ENCODE measurements around the gene ZNF862.

ZNF862 gene

GRCh38 chr7:149822353-149822943 lies 15.7 kb upstream of the ZNF862 start:
- DNase-seq (ENCODE audit: low spot score): no peak
- TF ChIP-seq CTCF (IDR thresholded peaks at IDR 0.05; ENCODE audit: borderline replicate concordance, control extremely low read depth, extremely low read depth, insufficient read depth, missing control alignments): no peak
- in situ Hi-C loops (cut with MboI; ENCODE audit: low sequenced_read_pairs, unreplicated experiment): no loop called here

GRCh38 chr7:149823191-149823630 lies 15.0 kb upstream of the ZNF862 start:
- in situ Hi-C loops (cut with MboI; ENCODE audit: low sequenced_read_pairs, unreplicated experiment): no loop called here
- DNase-seq (ENCODE audit: low spot score): no peak
- TF ChIP-seq CTCF (IDR thresholded peaks at IDR 0.05; ENCODE audit: borderline replicate concordance, control extremely low read depth, extremely low read depth, insufficient read depth, missing control alignments): no peak

- no peak for DNase-seq (ENCODE audit: low spot score)
- TF ChIP-seq CTCF (IDR thresholded peaks at IDR 0.05; ENCODE audit: borderline replicate concordance, control extremely low read depth, extremely low read depth, insufficient read depth, missing control alignments): no peak
- in situ Hi-C loops (cut with MboI; ENCODE audit: low sequenced_read_pairs, unreplicated experiment): no loop called here
Measured at GRCh38 chr7:149823631-149824199, 14.5 kb upstream of the ZNF862 start.

- in situ Hi-C loops (cut with MboI; ENCODE audit: low sequenced_read_pairs, unreplicated experiment): no loop called here
- TF ChIP-seq CTCF (IDR thresholded peaks at IDR 0.05; ENCODE audit: borderline replicate concordance, control extremely low read depth, extremely low read depth, insufficient read depth, missing control alignments): no peak
- DNase-seq (ENCODE audit: low spot score): no peak
Measured at GRCh38 chr7:149824301-149824741, 13.9 kb upstream of the ZNF862 start.

- DNase-seq (ENCODE audit: low spot score): no peak
- no peak for TF ChIP-seq CTCF (IDR thresholded peaks at IDR 0.05; ENCODE audit: borderline replicate concordance, control extremely low read depth, extremely low read depth, insufficient read depth, missing control alignments)
- in situ Hi-C loops (cut with MboI; ENCODE audit: low sequenced_read_pairs, unreplicated experiment): no loop called here
Measured at GRCh38 chr7:149824748-149825566, 13.2 kb upstream of the ZNF862 start.

GRCh38 chr7:149825567-149826343 lies 12.4 kb upstream of the ZNF862 start:
- no peak for TF ChIP-seq CTCF (IDR thresholded peaks at IDR 0.05; ENCODE audit: borderline replicate concordance, control extremely low read depth, extremely low read depth, insufficient read depth, missing control alignments)
- in situ Hi-C loops (cut with MboI; ENCODE audit: low sequenced_read_pairs, unreplicated experiment): no loop called here
- no peak for DNase-seq (ENCODE audit: low spot score)

Data from GM13976 (cell line).